GM18517 (cell line): ENCODE measurements around the gene AREL1.

Experiments
- ATAC-seq: cut with Tn5 transposase; IDR thresholded peaks from one replicate; pipeline ENCODE4 v1.9.1; 2021; ENCODE audit warnings: mild to moderate bottlenecking, moderate library complexity; ENCODE audit not compliant: unreplicated experiment

Gene AREL1

DNA sequence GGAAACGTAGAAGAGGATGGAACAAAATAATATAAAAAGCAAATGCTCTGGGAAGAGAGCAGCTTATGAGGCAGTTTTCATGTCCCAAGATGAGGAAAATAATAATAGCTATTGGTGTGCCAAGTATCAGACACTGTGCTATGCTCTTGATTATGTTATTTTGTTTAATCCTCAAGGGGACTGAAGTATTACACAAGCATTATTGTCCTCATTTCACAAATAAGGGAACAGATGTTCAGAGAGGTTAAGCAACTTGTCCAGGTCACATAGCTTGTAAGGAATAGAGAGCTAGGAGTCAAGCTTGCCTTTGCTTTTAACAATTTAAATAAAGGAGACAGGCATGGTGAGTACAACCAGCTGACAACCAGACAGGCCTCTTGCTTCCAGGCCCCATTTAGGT is 73.9 kb downstream of the AREL1 start:
- ATAC-seq = no peak

DNA sequence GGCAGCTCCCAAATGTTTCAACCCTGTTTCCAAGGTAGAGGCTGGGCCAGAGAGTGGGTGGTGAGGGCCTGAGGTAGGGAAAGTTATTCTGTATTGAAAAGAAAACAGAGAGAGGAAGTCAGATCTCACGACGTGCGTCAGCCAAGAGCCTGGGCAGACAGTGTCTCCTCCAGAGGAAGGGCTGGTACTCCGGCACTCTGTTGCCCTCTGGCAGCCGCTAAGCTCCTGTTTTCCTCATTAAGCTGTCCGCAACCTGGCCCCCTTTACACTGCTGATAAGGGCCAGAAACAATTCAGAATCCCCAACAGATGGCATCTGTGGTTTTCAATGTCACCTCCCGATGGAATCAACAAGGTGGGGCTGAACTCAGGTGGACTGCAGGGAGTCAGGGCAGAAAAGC is 74.8 kb downstream of the AREL1 start:
- ATAC-seq = no peak

DNA sequence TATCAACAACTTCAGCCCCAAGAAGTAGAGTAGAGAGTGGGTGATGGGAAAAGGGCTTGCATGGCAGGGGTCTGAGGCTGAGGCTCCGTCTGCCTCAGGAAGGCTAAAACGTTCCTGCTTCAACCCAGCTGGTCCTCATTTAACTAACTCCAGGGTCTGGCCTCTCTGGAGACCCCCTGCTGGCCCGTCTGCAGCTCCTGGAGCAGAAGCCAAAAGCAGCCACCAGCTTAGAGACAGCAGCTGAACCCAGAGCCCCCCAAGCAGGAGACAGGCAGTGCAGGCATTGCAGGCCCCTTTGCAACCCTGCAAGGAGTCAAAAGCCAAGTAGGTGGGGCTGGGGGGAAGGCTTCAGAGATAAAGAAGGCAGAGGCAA is 75.7 kb downstream of the AREL1 start:
- no peak for ATAC-seq

DNA sequence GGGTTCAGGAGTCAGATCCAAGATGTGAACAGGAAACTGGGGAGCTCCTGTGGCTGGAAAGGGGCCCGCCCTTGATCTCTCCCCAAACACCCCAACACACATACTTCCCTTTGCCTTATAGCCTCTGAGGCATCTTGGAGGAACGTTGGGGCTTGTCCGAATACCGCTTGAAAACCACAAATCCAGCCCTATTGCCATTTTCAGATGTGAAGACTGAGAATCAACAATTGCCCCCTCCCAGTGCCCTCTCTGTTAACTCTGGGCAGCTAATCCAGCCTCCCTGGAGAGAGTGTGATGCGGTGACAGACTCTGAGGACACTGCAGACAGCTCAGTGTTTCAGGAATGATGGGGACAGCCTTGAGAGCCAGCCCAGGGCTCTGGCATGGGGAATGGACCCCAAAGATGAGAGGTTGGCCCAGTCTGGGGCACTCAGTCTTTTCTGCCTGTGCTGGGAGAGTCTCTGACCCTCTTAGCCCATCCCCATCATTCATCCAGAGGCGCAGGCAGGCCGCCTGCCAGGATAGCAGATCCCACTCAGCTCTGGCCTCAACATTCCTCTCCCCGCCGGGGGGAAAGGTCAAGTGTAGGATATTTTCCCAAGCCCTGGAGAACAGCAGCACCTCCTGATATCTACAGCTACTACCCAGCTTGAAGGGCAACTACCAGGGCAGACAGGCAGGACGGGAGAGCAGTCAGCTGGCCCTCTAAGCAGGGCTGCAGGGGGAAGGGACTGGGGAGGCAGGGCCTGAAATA is 76.3 kb downstream of the AREL1 start:
- no peak for ATAC-seq

DNA sequence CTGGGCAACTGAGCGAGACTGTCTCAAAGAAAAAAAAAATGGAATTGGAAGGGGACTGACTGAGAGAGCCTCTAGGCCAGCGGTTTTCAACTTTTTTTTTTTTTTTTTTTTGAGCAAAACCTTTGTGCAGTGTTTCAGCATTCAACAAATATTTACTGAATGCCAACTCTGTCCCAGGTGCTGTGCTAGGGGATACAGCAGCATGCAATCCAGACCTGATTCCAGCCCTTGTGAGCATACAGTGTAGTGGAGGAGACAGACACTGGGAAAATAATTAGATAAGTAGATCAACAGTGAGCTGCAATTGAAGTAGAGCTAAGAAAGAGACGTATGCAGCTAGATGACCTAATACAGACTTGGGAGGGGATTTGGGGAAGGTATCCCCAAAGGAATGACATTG is 77.0 kb downstream of the AREL1 start:
- ATAC-seq = no peak

DNA sequence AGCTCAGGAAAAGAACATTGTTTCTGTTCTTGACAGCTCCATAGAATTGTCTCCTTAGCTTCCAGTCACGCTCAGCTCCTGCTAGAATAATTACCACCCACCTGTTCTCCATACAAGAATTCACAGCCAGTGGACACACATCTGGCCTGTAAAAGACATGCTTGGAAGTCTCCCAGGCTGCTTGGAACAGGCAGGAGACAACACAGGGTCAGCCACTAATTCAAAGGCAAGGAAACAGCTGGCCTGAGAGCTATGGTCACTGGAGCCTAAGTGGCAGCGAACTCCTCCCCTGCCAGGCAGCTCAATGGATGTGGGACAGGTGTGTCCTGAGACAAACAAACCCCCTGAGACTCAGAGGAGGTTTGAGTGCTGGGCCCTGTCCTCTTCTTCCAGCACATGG is 77.9 kb downstream of the AREL1 start:
- no peak for ATAC-seq

DNA sequence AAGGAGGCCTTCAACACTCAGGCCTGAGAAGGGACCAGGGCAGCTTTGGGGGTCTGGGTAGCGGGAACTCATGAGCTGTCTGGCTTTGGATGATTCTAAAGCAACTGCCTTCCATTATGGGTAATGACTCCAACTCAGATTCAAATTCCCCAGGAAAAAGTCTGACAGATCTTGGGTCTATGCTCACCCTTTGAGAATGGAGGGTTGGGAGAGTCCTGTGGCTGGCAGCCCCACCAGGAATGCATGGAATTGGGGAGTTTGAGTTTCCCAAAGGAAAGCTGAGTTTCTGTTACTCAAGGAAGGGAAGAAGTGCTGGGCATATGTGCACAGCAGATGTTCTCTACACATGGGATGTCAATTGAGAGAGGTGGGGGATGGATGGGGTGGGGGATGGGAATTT is 78.4 kb downstream of the AREL1 start:
- ATAC-seq = no peak

DNA sequence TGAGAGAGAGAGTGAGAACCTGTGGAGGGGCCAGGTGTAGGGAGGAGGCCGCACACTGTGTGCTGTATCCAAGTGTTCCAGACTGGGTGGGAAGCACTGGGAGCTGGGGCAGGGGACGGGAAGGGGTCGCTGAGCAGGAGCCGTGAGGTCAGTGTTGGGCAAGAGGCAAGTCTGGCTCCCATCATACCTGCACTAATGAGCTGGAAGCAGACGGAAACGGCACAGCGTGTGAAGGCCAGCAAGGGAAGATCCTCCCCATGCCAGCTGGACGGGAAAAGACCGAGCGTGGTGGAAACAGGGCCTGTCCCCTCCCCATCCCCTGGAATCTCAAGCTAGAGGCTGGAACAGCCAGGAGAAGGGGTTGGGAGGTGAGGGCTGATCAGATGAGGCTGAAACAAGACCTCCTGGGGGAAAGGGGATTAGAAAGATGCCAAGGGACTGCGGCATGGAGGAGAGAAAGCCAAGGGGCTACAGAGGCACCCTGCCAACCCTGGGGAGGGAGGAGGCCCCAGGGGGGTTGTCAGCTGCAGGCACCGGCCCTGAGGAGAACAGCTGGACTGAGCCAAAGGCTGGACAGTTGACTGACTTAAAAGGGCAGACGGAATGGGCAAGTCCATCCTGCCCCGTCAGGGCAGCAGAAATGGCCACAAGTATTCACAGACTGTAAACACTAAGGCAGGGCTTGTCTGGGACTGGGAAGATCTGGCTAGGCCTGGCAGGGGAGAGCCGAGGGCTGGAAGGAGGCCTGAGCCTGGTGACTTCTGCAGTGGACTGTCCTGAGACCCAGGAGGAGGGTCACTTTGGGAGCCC is 81.8 kb downstream of the AREL1 start:
- ATAC-seq = no peak

DNA sequence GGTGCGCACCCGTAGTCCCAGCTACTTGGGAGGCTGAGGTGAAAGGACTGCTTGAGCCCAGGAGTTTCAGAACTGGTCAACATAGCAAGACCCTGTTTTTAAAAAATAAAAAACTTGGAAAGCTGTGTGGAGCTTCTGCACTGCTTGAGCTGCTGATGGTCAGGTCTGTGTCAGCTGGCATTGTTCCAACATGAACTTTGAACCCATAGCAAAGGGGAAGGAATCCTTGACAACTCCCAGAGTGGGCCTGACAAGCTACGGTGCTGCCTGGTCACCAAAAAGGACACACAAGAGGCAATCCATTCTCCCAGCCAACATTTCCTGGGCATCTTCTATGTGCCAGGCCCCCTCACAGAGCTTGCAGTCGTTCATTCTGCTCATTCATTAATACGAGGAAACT is 84.5 kb downstream of the AREL1 start:
- ATAC-seq = no peak

DNA sequence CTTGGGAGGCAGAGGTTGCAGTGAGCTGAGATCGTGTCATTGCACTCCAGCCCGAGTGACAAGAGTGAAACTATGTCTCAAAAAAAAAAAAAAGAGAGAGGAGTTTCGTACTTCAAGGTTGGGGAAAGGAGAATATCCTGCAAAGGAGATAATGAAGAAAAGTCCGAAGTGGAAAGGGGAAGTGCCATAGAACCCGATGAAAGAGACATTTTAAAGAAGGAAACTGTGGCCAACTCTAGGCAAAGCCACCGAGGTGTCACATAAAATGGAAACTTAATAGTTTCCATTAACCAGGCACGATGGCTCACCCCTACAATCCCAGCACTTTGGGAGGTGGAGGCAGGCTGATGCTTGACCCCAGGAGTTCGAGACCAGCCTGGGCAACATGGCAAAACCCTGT is 85.8 kb downstream of the AREL1 start:
- ATAC-seq = no peak

DNA sequence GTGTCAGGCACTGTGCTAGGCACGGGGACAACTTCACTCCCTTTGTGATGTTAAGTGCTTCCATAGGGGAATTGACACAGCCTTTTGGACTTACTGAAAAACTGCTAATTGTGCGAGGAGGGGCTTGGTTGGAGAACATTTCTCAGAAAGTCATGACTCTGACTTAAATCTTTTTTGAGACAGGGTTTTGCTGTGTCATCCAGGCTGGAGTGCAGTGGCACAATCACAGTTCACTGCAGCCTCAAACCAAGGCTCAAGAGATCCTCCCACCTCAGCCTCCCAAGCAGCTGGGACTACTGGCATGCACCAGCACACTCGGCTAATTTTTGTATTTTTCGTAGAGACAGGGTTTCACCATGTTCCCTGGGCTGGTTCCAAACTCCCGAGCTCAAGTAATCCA is 90.6 kb downstream of the AREL1 start:
- no peak for ATAC-seq

DNA sequence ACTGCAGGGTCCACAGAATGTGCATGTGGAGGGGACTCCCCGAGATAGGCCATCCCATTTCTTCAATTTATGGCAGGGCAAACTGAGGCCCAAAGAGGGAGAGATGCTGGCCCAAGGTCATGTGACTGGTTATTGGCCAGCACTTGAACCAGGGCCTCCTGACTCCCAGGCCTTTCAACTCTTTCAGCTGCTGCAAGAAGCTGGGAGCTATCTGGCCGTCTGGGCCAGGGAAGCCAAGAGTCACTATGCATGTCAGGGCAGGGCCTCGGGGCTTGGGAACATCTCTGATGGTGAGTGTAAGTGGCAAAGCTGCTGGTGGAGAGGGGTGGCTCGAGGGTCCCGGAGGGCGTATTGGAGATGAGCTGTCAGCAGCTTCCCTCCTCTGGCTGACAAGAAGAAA is 91.3 kb downstream of the AREL1 start:
- ATAC-seq = no peak

DNA sequence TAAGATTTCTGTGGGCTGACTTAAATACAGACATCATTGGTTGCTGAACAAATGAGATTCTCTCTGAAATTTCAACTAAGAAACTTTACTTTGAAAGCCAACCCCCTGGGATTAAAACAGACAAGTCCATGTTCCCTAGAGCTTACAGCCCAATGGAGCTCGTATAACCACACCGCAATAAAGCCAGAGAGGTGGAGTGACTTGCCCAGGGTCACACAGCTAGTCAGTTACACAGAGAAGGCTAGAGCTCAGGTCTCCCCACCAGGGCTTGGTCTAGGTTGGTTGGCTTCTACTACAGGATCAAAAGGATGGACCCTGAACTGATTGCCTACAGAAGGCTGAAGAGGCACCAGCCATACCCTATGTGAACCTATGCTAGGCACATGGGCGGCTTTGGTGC is 92.0 kb downstream of the AREL1 start:
- ATAC-seq = no peak

DNA sequence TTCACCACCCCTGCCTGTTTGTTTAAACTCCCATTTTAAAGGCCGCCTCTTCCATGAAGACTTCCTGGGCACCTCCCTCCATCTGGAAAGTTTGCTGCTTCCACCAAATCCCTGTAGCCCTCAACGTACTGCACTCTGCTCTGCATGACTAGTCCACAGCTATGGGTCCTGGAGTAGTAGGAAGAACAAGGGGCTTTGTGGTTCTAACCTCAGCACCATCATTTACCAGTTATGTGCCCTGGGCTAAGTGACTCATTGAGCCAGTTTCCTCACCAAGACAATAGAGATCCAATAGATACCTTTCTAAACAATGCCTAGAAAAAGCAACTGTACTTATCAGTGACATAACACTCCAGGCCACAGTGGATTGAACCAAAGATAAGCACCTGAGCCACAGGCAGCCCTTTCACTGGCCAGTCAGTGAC is 92.4 kb downstream of the AREL1 start:
- ATAC-seq = no peak

DNA sequence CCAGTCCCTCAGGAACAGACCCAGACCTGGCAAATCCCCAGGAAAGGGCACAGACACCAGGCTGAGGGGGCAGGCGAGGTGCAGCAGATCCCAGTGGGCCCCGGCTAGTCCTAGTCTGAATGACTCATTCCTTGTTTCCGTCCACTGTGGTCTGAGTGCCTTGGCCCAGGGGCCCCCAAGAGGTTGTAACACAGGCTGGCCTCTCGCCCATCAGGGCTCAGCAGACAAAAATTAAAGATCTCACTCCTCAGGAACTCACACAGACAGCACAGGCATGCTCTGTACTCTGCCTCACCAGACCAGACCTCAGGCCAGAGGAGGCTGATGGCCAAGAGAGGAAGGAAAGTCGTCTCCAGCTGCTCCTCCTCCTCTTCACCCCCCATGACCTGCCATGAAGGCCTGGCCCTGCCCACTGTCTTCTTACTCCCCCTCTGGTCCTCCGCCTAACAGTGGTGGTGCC is 93.2 kb downstream of the AREL1 start:
- ATAC-seq = no peak

DNA sequence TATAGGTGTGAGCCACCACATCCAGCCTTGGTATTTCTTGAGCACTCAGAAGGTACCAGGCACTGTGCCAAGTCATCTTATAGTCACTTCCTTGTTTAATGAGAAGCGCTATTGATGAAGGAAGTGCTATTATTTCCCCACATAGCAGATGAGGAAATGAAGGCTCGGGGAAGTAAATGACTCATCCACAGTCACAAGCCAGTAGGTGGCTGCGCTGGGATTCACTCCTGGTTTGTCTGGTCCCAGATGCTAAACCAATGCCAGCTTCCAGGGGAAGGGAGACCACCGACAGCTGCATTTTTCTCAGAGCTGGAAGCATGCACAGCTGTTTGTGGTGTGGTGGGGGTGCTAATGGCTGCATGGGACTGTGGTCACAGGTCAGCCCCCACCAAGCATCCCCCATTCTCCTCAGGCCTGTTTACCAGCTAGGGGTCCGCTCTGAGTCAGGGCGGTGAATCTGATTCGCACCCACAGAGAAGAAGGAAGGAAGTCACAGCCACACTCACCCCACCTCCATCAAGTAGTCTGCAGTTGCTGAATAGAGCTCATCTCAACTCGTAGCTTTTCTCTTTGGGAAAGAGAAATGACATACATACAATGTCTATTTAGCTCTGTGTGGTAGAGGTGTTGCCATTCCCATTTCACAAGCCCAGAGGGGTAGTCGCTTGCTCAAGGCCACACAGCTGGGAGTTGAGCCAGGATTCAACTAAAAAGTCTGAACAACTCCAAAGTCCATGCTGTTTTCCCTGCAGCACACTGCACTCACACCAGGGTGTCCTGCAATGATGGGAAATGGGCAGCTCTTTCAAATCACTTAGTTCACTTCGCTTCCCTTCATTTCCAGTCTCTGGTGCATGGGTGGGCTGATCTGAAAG is 94.6 kb downstream of the AREL1 start:
- ATAC-seq = no peak

DNA sequence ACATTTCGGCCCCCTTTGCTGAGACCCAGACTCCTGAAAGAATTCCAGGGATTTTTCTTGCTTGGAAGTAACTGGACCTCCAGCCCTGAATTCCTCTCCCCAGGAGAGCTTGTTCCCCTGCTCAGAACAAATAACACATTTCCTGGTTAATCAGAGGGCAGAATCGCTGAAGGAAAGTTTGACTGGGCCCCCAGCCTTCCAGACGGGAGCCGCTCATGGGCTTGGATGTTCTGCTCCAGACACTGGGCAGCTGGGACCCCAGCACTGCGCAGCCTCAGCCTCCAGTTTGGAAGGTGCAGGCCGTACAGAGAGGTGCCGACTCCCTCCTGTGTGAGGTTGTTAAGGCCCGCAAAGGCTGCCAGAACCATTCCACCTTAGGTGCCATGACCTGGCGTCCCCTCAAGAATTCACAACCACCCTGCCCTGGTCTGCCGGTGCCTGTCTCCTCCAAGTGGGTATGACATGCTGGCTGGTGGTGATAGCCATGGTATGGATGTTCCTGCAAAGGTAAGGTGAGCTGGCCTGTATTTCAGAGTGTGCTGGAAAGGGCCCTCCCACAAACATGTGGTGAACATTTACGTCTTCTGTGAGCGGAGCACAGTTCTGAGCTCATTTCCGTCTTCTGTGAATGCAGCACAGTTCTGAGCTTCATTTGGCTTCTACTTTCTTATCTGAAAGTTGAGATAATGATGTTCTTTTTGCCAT is 95.7 kb downstream of the AREL1 start:
- ATAC-seq = no peak

DNA sequence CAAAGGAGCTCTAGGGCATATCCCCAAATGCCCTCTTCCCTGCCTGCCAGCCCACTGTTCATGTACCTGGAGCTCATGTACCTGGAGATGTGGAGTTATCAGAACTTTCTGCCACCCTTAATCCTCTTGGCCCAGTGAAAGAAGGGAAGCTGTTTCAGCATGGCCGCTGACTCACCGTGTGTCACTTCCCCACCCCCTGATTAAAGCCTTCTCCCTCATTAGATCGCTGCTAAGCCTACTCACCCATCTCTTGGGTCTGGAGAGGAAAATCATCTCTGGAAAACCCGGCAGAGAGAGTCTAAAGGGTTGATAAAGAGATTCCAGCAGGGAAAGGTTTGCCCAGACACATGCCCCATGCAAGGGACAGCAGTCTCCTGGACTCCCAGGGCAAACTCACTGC is 96.4 kb downstream of the AREL1 start:
- ATAC-seq = no peak

DNA sequence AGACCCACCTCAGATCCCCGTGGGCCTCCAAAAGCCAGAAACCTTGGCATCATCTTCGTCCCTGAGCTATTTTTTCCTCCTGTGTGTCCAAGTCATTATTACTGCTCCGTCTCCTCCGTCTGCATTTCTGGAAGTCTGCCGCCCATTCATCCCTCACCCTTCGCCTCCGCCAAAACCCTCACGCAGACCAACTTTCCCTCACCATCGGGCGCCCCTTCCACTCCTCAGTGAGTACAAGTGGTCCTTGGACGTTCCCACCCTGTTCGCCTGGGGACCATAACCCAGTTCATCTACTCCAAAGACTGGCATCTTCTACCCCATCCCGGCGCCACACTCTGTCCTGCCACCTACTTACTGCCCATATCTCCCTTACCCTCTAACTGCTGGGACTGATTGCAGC is 97.1 kb downstream of the AREL1 start:
- ATAC-seq = no peak

DNA sequence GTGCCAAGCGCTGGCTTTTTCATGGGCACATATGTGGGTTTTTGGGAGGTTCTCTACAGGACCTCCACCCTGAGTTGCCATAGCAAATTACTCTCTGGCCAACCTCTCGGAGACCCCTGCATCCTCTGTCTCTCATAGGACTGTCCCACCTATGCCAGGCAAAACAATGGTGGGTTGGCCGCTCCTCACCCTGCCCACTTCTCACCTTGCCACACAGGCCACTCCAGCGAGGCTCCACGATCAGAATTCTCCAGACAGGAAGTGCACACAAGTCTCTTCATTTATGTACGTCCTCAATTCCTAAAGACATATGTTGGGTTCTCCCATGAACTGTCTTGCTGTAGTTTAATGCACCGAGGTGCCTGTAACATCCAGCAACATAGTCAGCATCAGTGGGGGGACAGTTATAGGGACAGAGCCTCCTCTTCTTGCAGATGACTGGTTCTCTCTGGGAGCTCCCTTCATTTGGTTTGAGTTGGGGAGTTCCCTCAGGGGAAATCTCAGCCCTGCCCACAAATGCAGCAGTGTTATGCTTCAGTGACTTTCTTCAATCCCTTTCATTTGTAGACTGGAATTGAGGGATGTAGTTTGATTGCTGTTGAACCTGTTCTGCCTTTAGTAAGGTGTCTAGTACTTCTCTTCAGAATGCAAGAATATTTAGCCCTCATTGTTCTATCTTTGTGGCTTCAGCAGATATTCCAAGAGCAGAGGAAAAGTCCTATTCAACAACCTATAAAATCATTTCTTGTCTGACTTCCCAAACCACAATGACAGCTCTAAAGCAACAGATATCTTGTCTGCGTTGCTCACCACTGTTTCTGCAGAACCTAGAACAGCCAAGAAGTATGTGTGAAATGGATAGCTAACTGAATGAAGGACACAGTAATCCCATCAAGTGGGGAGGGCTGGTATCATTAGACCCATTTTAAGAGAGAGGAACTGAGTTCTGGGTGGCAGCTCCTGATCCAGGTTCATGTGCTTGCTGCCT is 98.1 kb downstream of the AREL1 start:
- no peak for ATAC-seq
